ENCODE data around the gene RCAN2.

The RCAN2 gene

DNA sequence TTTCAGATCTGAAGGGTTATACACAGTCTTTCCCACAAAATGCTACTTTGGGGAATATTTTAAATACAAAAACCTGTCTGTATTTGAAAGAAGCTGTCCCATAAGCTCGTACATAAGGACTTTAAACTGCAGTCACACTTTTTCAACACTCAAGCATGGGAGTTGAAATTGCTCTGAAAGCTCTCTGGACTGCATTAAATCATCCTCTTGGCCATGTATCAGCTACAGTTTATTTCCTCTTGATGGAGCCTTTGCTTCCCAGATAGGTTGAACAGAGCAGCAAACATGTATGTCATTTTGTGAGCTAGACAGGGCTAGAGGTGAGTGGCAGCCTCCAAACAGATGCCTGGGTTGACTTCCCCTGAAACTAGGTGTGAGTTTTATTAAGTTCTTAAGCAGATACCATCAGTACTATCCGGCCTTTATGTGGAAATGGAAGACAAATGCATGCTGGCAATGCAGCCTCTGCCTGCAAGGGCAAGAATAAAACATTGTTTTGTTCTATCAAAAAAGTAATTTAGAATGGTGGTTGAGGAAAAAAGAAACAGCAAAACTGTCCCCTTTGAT lies 214.6 kb downstream of the RCAN2 start:
- H3K36me3 ChIP-seq (ENCODE audit: control insufficient read depth, insufficient read depth, low read length), result no peaks in the 10 kb centered on the region
- no peaks in the 10 kb centered on the region for H3K27me3 ChIP-seq (replicated peaks; ENCODE audit: control insufficient read depth, insufficient read depth, low read length)
- DNase-seq (ENCODE audit: extremely low read depth, insufficient read length), result no peak
- TF ChIP-seq, protein P1, sequence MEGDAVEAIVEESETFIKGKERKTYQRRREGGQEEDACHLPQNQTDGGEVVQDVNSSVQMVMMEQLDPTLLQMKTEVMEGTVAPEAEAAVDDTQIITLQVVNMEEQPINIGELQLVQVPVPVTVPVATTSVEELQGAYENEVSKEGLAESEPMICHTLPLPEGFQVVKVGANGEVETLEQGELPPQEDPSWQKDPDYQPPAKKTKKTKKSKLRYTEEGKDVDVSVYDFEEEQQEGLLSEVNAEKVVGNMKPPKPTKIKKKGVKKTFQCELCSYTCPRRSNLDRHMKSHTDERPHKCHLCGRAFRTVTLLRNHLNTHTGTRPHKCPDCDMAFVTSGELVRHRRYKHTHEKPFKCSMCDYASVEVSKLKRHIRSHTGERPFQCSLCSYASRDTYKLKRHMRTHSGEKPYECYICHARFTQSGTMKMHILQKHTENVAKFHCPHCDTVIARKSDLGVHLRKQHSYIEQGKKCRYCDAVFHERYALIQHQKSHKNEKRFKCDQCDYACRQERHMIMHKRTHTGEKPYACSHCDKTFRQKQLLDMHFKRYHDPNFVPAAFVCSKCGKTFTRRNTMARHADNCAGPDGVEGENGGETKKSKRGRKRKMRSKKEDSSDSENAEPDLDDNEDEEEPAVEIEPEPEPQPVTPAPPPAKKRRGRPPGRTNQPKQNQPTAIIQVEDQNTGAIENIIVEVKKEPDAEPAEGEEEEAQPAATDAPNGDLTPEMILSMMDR (IDR thresholded peaks at IDR 0.05; ENCODE audit: insufficient read depth, low read length, poor library complexity, severe bottlenecking), result no peak
- H3K4me3 ChIP-seq (replicated peaks; ENCODE audit: low read depth, low read length), result no peak overlapping the region

DNA sequence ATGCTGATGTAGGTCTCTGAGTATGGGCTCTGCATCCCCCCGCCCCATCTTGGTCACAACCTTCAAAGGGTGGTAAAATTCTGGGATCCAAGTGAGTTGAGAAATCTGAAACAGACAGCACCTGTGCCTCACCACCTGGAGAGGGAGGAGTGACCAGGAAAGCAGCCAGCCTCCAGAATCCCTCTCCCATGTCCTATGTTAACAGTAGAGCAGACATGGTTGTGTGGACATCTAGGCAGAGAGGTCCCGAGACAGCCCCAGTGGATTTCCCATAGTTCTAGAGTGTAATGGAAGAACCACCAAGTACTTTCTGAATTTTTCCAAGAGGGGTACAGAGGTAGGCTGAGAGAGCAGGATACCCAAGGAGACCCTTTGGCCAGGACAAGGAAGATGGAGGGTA lies 216.7 kb downstream of the RCAN2 start:
- DNase-seq (ENCODE audit: extremely low read depth, insufficient read length), result no peak
- Histone ChIP-seq H3K27me3 (replicated peaks; ENCODE audit: control insufficient read depth, insufficient read depth, low read length) (no peaks in the 10 kb centered on the region), H3K4me3 (replicated peaks; ENCODE audit: low read depth, low read length) (no peak overlapping the region), H3K36me3 (ENCODE audit: control insufficient read depth, insufficient read depth, low read length) (no peaks in the 10 kb centered on the region)
- TF ChIP-seq, protein P1 (IDR thresholded peaks at IDR 0.05; ENCODE audit: insufficient read depth, low read length, poor library complexity, severe bottlenecking), result no peak

DNA sequence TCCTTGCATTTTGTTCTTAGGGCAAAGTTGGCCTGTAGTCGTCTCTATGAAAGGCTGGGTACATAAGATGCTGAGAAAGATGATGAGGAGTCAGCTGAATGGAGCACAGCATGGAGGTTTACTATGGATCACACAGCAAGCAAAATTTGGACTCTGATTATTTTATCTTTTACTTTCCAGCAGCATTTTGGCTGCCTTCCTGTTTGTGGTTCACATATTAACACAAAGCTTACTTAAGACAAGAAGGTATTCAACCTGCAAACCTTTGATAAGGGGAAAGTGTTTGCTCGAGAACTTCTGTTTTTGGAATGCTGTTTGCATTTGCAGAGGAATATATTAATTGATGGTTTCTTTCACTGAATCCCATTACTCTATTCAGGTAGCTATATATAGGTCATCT lies 217.3 kb downstream of the RCAN2 start:
- DNase-seq (ENCODE audit: extremely low read depth, insufficient read length), result no peak
- no peaks in the 10 kb centered on the region for H3K36me3 ChIP-seq (ENCODE audit: control insufficient read depth, insufficient read depth, low read length)
- H3K4me3 ChIP-seq (replicated peaks; ENCODE audit: low read depth, low read length), result no peak overlapping the region
- TF ChIP-seq, protein P1 (IDR thresholded peaks at IDR 0.05; ENCODE audit: insufficient read depth, low read length, poor library complexity, severe bottlenecking), result no peak
- H3K27me3 ChIP-seq (replicated peaks; ENCODE audit: control insufficient read depth, insufficient read depth, low read length), result no peaks in the 10 kb centered on the region

DNA sequence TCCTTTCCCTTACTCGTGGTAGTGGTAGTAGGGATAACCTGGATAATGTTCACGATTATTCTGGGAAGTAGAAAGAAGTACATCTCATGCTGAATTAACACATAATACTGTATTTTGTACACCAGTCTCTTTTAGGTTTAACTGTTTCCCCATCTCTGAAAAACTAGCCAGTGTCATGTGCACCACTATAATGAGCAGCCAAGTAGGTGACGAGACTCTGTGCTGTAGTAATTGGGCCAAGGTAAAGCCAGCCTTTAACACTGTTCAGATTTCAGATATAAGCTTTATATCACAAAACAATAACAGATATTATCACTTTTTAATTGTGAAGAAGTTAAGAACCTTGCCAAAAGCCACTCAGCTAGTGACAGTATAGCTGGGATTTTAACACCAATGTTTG lies 219.5 kb downstream of the RCAN2 start:
- TF ChIP-seq, protein P1 (IDR thresholded peaks at IDR 0.05; ENCODE audit: insufficient read depth, low read length, poor library complexity, severe bottlenecking), result no peak
- no peaks in the 10 kb centered on the region for H3K27me3 ChIP-seq (replicated peaks; ENCODE audit: control insufficient read depth, insufficient read depth, low read length)
- no peak for DNase-seq (ENCODE audit: extremely low read depth, insufficient read length)

DNA sequence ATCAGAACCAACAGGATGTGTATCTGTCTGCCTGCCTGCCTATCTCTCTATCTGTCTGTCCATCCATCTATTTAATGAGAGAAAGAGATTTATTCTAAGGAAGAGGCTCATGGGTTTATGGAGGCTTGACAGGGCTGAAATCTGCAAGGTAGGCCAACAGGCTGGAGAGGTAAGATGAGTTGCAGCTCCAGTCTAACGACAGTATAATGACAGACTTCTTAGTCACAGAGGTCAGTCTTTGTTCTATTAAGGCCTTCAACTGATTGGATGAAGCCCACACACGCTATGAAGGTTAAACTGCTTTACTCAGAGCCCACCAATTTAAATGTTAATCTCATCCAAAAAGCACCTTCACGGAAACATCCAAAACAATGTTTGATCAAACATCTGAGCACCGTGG lies 220.1 kb downstream of the RCAN2 start:
- Histone ChIP-seq H3K36me3 (ENCODE audit: control insufficient read depth, insufficient read depth, low read length) (no peaks in the 10 kb centered on the region), H3K4me3 (replicated peaks; ENCODE audit: low read depth, low read length) (no peak overlapping the region), H3K27me3 (replicated peaks; ENCODE audit: control insufficient read depth, insufficient read depth, low read length) (no peaks in the 10 kb centered on the region)
- no peak for DNase-seq (ENCODE audit: extremely low read depth, insufficient read length)
- TF ChIP-seq, protein P1 (IDR thresholded peaks at IDR 0.05; ENCODE audit: insufficient read depth, low read length, poor library complexity, severe bottlenecking), result no peak

More for the DNA sequence above, 219.5 kb downstream of the RCAN2 start:
- no peak overlapping the region for H3K4me3 ChIP-seq (replicated peaks; ENCODE audit: low read depth, low read length)
- H3K36me3 ChIP-seq (ENCODE audit: control insufficient read depth, insufficient read depth, low read length), result no peaks in the 10 kb centered on the region

DNA sequence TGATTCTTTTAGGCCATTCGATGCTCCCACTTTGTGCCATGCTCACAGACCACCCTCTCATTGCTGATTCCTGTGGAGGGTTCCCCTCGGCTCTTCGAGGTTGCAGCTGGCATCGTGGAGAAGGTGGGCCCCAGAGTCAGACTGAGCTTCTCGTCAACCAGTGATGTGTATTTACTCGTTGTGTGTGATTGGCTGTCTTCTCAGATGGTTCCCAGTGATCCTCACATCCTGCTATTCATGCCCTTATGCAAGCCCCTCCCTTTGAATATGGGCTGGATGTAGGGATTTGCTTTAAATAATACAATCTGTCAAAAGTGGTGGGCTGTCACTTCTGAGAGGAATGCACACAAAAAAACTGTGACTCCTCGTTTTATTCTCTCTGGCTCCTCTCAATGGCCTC lies 220.9 kb downstream of the RCAN2 start:
- Histone ChIP-seq H3K27me3 (replicated peaks; ENCODE audit: control insufficient read depth, insufficient read depth, low read length) (no peaks in the 10 kb centered on the region), H3K4me3 (replicated peaks; ENCODE audit: low read depth, low read length) (no peak overlapping the region), H3K36me3 (ENCODE audit: control insufficient read depth, insufficient read depth, low read length) (no peaks in the 10 kb centered on the region)
- no peak for DNase-seq (ENCODE audit: extremely low read depth, insufficient read length)
- TF ChIP-seq, protein P1 (IDR thresholded peaks at IDR 0.05; ENCODE audit: insufficient read depth, low read length, poor library complexity, severe bottlenecking), result no peak

Measured in GM06990 (cell line).